Subcutaneous adipose tissue (tissue), 4 donors: ENCODE measurements around the gene MEAF6. TPM values are rescaled to one million over a fixed set of nuclear protein-coding genes. Genes with fewer than 3 reads are reported as not detected.

Experiments used
- total RNA-seq, 4 donors: library from RNA; depleted of rRNA; stranded (reverse); fragments of >200 nt; gene quantifications; one replicate each; pipeline ENCODE4 v1.1.0, GENCODE V29; 2016
- TF ChIP-seq, protein P1 (sequence below): fragments of 450-650 bp; IDR thresholded peaks from one replicate; pipeline ENCODE4 v1.5.1; 2016; ENCODE audit warnings: low read depth, mild to moderate bottlenecking, control low read depth, antibody characterized with exemption, moderate library complexity

MEAF6 gene
- total RNA-seq, 4 donors from 2014 or later, result 48.3 to 60.8 (median 56.1) TPM

DNA sequence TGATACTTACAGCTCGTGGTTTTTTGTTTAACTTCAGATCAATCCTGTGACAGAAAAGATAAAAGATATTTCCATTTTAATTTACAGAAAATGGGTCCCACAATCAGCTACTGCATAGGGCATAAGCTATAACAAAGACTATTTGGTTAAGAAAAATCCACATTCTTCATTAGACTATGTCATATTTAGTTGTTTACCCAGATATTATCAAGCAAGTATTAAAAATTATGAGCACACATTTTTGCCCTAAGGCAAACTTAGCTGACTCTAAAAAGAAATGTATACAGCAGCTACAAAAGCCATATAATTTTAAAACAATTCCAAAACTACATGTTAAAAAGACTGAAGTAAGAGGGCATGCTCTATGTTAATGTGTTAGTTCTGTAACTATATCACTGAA lies 18.7 kb downstream of the MEAF6 start:
- TF ChIP-seq, protein P1, sequence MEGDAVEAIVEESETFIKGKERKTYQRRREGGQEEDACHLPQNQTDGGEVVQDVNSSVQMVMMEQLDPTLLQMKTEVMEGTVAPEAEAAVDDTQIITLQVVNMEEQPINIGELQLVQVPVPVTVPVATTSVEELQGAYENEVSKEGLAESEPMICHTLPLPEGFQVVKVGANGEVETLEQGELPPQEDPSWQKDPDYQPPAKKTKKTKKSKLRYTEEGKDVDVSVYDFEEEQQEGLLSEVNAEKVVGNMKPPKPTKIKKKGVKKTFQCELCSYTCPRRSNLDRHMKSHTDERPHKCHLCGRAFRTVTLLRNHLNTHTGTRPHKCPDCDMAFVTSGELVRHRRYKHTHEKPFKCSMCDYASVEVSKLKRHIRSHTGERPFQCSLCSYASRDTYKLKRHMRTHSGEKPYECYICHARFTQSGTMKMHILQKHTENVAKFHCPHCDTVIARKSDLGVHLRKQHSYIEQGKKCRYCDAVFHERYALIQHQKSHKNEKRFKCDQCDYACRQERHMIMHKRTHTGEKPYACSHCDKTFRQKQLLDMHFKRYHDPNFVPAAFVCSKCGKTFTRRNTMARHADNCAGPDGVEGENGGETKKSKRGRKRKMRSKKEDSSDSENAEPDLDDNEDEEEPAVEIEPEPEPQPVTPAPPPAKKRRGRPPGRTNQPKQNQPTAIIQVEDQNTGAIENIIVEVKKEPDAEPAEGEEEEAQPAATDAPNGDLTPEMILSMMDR, result no peak

DNA sequence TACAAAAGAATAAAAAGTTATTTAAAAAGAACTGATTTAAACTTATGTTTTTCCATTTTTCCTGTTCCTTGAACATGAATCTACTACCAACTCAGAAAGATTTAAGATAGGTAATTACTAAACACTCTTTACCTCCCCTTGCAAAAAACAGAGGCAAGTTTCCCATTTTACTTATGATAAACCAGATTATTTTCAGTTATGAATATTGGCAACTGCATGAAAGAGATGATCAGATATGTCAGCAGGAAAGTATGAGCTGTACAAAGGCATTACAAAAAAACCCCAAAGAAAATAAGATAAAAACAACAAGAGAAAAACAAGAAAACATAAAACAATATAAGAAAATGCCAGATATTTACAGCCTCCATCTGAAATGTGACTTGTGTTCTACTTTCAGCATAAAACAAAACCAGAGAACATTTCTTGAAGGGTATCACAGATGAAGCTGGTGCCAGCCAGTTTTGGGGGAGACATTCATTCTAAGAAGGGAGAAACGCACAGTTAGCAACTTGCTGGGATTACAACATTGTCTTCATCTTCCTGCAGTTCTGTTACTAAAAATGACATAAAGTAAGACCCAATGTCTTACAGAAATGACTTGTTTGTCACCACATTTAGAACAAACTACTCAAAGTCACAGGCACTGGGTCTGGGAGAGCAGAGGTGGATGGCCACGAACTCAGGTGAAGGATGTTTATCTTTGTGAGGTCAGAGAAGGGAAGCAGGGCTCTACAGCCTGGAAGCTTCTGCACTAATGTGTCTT lies 21.0 kb downstream of the MEAF6 start:
- TF ChIP-seq, protein P1, result no peak

DNA sequence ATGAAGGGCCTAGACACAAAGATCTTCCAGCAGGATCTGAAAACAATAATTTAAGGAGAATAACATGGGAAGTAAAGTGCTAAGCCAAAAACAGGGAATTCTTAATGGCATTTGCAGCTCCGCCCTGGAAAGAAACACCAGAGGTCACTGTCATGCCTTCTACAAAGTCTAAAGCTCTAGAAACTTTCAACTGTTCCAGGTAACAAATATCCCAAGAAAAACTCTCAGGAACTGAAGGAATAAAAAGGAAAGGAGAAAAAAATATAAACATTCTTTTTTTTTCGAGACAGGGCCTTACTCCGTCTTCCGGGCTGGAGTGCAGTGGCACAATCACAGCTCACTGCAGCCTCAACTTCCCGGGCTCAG lies 27.0 kb downstream of the MEAF6 start:
- TF ChIP-seq, protein P1, result no peak

DNA sequence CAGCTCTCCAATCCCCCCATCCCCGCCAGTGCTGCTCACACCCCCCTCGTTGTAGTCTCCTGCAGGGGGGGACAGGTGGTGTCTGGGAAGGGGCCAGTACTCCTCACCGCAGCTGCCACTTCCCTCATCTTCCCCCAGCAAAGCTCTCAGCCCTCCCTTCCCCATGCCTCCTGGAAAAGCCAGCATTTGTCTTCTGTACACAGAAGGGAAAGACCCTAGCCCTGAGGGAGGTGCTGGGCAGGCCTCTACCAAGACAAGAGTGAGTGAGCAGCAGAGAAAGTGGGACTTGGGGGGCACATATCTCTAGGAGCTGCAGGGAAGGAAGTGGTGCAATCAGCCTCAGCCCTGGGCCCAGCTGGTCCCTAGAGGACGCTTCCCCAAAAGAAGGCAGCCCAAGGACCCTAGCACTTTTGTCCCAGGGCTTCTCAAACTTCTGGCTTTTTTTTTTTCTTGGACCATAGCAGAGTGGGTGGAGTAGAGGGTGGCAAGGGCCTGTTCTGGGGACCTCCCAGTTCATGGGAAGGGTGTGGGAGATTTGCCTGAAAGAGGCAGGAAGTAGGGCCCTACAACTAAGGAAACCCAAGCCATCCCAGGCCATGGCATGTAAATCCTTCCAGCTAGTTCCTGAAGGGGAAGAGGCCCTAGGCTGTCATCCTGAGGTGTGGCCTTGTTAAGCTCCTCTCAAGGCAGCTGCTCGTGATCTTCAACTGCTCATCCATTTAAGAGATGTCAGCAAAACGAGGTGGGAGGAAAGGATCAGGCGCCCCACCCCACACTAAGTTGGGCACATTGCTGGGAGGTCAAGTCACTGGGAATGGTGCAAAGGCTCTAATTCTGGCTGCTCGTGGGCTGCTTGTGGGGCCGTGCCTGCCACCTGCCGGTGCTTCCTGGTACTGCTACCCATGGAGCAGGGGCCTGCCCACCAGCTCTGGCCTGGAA lies 27.6 kb downstream of the MEAF6 start:
- TF ChIP-seq, protein P1, result no peak

DNA sequence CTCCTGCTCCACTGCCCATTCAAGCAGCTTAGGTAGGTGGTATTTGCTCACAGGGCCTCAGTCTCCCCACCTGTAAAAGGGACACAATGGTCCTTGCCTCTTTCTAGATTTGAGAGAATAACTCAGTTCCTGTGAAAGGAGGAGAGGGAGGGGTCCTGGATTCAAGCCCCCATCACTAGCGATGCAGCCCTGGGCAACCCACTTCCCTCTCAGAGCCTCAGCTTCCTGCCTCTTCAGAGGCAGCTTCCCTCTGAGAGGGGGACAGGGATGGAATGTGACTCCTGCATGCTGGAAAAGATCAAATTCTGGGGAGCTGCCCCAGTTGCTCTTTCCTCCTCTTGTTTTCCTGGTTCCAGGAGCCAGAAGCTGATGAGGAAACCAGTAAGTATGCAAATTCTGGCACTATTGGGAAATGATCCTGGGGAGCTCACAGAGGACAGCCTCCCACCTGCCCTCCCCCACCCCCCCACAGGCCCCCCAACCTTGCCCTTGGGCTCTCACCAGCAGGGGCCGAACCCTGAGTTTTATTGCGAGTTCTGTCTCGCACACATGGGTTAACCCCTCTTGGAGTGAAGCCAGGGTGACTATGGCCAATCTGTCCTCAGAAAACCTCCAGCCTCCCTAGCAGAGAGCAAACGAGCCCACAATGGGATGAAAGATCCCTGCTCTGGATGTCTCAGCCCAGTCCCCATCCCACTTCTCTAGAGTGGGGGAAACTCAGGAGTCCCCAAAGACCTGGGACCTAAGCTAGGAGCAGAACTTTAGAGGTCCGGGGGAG lies 28.5 kb downstream of the MEAF6 start:
- TF ChIP-seq, protein P1, result no peak

DNA sequence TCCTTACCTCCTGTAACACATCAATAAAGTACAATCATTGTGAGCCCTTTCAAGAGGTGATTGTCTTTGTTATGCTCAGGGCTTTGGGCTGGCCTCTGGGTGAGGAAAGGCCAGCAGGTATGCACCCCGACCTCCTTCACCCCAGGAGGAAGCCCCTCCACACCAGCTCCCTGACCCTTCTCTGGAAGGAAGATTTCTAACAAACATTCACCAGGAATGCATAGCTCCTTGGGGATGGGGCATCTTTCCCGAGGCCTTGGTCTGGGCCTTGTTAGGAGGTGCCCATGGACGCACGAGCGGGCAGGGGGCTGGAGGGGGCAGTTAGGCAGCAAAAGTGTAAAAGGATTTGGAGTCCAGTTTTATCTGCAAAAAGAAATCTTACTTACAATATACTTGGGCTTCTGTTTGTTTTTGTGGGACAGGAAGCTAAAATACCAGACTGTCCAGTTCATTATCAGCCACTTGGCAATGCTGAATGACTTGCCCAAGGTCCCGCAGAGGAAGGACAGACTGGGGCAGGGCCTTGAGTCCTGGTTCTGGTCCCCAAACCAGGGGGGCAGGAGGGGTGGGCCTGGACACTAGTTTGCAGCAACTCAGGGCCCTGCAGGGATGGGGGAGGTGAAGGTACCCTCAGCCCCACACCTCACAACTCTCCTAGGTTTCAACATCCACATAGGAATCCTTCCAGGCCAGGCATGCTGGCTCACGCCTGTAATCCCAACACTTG lies 30.1 kb downstream of the MEAF6 start:
- TF ChIP-seq, protein P1, result no peak
